ENCODE results near the gene STARD7. TPM values are rescaled to one million over a fixed set of nuclear protein-coding genes. Genes with fewer than 3 reads are reported as not detected.
A peak's percentile ranks its signal among the peaks of the same experiment; 100 is the strongest.
"Not testable (repeated sequence)": the region's sequence is repeated elsewhere in the genome, so short reads cannot be mapped to it uniquely, and the experiment has no call there.

The STARD7 gene
- polyA plus RNA-seq, 4 donors, result 44.5 to 123 (median 66.7) TPM

DNA sequence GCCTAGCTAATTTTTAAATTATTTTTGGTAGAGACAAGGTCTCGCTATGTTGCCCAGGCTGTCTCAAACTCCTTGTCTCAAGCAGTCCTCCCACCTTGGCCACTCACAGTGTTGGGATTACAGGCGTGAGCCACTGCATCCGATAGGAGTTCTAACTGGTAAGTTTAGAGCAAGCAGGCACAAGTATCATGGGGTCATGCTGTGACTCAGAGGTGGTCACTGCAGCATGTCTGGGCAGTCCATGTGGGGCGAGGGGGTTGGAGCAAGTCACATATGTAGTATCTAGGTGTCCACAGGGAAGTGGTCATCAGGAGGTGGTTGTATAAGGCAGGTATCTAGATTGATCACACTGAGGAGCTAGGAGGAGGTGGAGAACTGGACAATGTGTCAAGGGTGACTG, 22.7 kb upstream of the STARD7 start:
- WGBS, 3 donors, result 92 to 96% (median 95%) methylated on average over 4 of the region's 4 CpGs
- no peaks in the 10 kb centered on the region for H3K4me1 ChIP-seq (ENCODE audit: control insufficient read depth in 3 of 3, insufficient read depth in 2 of 3, low read depth in 1 of 3, low read length in 2 of 3)
- no peak for FAIRE-seq

DNA sequence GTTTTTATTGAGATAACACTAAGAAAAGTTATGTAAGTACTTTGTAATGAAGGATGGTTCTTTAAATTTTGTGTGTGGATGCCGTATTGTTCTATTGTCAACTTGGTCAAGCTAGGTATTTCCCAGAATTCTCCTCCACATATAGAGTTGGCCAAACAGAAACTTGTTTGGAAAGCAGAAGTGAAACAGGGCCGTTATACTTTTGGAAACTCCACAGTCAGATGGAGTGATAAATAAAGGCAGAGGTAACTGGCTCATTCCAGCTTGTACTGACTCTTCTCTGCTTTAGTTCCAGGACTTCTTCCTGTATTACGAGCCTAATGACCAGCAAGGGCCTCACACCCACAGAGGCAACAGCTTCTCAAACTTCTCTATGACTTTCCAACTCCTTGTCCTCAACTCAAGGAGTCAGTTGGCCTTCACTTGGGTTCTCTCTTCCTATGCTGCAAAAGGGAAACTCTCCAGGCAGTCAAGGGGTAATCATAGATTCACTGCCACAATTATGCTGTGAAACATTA, 16.4 kb upstream of the STARD7 start:
- H3K4me3 ChIP-seq (ENCODE audit: low read depth in 1 of 3, low read length in 3 of 3), result no peak overlapping the region
- WGBS, 3 donors, result 57 to 68% (median 57%) methylated on average over 3 of the region's 3 CpGs
- H3K9me3 ChIP-seq (ENCODE audit: control insufficient read depth in 2 of 2, insufficient read depth in 1 of 2, low read depth in 1 of 2, low read length in 1 of 2), result no peaks in the 10 kb centered on the region
- DNase-seq (no peak), FAIRE-seq (no peak)
- no peaks in the 10 kb centered on the region for H3K27me3 ChIP-seq (ENCODE audit: control insufficient read depth in 3 of 3, insufficient read depth in 3 of 3, low read length in 3 of 3)
- H3K36me3 ChIP-seq (ENCODE audit: control insufficient read depth in 3 of 3, insufficient read depth in 2 of 3, low read depth in 1 of 3, low read length in 3 of 3), result peaks cover 0 to 4% (median 0%) of the 10 kb centered on the region in 3 donors
- H3K27ac ChIP-seq (ENCODE audit: low read depth in 1 of 3, low read length in 2 of 3), result peak overlapping the region in 1 of 3 donors; percentile 66
- peaks cover 0 to 2% (median 0%) of the 10 kb centered on the region in 3 donors for H3K4me1 ChIP-seq (ENCODE audit: control insufficient read depth in 3 of 3, insufficient read depth in 2 of 3, low read depth in 1 of 3, low read length in 2 of 3)

More for the DNA sequence above, 22.7 kb upstream of the STARD7 start:
- no peaks in the 10 kb centered on the region for H3K27me3 ChIP-seq (ENCODE audit: control insufficient read depth in 3 of 3, insufficient read depth in 3 of 3, low read length in 3 of 3)
- no peak for DNase-seq
- H3K27ac ChIP-seq (ENCODE audit: low read depth in 1 of 3, low read length in 2 of 3), result no peak overlapping the region
- no peaks in the 10 kb centered on the region for H3K9me3 ChIP-seq (ENCODE audit: control insufficient read depth in 2 of 2, insufficient read depth in 1 of 2, low read depth in 1 of 2, low read length in 1 of 2)
- H3K36me3 ChIP-seq (ENCODE audit: control insufficient read depth in 3 of 3, insufficient read depth in 2 of 3, low read depth in 1 of 3, low read length in 3 of 3), result peaks cover 0 to 6% (median 0%) of the 10 kb centered on the region in 3 donors
- H3K4me3 ChIP-seq (ENCODE audit: low read depth in 1 of 3, low read length in 3 of 3), result no peak overlapping the region

DNA sequence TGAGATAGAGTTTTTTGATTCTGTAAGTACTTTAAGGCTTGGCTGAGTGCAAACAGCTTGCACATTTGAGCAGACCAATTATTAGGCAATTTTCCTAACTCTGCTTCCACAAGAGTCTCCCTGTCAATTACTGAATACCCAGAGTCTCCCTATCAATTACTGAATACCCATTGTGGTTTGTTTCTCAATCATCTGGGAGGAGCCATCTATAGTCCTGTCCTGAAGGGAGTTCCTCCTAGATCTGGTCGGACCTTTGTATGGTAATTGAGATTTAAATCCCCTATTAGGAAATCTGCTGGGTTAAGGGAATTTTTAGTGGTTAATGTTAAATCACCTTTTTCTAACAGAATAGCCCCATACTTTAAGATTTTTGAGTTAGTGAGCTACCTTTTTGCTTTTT, 12.5 kb upstream of the STARD7 start:
- 55 to 75% (median 68%) methylated on average over 1 of the region's 1 CpG for WGBS, 3 donors
- H3K9me3 ChIP-seq (ENCODE audit: control insufficient read depth in 2 of 2, insufficient read depth in 1 of 2, low read depth in 1 of 2, low read length in 1 of 2); H3K4me1 ChIP-seq (ENCODE audit: control insufficient read depth in 3 of 3, insufficient read depth in 2 of 3, low read depth in 1 of 3, low read length in 2 of 3): not testable (repeated sequence)

DNA sequence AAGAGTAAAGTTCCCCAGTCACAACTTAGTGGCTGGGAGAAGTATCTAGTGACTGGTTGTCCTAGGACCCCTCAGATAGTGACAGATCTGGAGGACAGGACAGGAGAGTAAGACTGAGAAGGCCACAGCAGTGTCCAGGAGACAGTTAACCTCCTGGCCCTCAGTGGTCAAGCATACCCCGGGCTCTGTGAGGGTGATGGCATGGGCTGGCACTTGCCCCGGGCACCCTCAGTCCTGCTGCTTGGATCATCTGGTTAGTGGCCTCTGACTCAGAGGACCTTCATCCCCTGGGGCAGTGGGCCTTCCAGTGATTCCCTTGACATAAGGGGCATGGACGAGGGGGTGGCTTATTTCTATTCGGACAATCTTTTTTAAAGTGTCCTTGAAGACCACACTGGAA, 11.3 kb upstream of the STARD7 start:
- H3K4me3 ChIP-seq (ENCODE audit: low read depth in 1 of 3, low read length in 3 of 3); H3K27me3 ChIP-seq (ENCODE audit: control insufficient read depth in 3 of 3, insufficient read depth in 3 of 3, low read length in 3 of 3); H3K9me3 ChIP-seq (ENCODE audit: control insufficient read depth in 2 of 2, insufficient read depth in 1 of 2, low read depth in 1 of 2, low read length in 1 of 2); H3K36me3 ChIP-seq (ENCODE audit: control insufficient read depth in 3 of 3, insufficient read depth in 2 of 3, low read depth in 1 of 3, low read length in 3 of 3); H3K27ac ChIP-seq (ENCODE audit: low read depth in 1 of 3, low read length in 2 of 3); DNase-seq; H3K4me1 ChIP-seq (ENCODE audit: control insufficient read depth in 3 of 3, insufficient read depth in 2 of 3, low read depth in 1 of 3, low read length in 2 of 3); FAIRE-seq: not testable (repeated sequence)
- WGBS, 3 donors, result 50 to 80% (median 65%) methylated on average over 3 to 4 of the region's 4 CpGs

More for the DNA sequence above, 12.5 kb upstream of the STARD7 start:
- not testable (repeated sequence) for H3K27ac ChIP-seq (ENCODE audit: low read depth in 1 of 3, low read length in 2 of 3); DNase-seq; H3K4me3 ChIP-seq (ENCODE audit: low read depth in 1 of 3, low read length in 3 of 3); FAIRE-seq; H3K36me3 ChIP-seq (ENCODE audit: control insufficient read depth in 3 of 3, insufficient read depth in 2 of 3, low read depth in 1 of 3, low read length in 3 of 3); H3K27me3 ChIP-seq (ENCODE audit: control insufficient read depth in 3 of 3, insufficient read depth in 3 of 3, low read length in 3 of 3)

DNA sequence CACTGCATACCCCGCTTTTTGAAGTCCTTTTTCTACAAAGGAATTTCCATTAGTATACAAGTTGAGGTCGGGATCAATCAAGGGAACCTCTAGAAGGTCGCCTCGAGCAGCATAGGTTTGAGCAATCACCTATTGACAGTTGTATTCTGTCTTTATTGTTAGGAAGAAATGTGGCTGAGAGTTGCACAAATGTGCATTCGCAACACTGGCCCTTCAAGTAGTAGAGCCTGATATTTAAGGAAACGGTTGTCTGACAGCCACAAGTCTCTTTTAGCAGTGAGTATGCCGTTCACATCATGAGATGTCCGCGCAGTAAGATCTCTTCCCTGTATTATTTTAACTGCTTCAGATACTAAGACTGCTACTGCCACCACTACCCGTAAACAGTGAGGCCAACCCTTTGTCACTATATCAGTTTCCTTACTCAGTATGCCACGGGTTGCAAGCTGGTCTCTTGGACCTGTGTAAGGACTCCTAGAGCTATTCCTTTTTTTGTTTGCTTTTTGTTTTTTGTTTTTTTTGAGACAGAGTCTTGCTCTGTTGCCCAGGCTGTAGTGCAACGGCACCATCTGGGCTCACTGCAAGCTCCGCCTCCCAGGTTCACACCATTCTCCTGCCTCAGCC, 10.0 kb upstream of the STARD7 start:
- Histone ChIP-seq H3K27ac (ENCODE audit: low read depth in 1 of 3, low read length in 2 of 3) (no peak overlapping the region), H3K4me1 (ENCODE audit: control insufficient read depth in 3 of 3, insufficient read depth in 2 of 3, low read depth in 1 of 3, low read length in 2 of 3) (peaks cover 0 to 8% (median 2%) of the 10 kb centered on the region in 3 donors), H3K4me3 (ENCODE audit: low read depth in 1 of 3, low read length in 3 of 3) (no peak overlapping the region), H3K27me3 (ENCODE audit: control insufficient read depth in 3 of 3, insufficient read depth in 3 of 3, low read length in 3 of 3) (no peaks in the 10 kb centered on the region), H3K36me3 (ENCODE audit: control insufficient read depth in 3 of 3, insufficient read depth in 2 of 3, low read depth in 1 of 3, low read length in 3 of 3) (peaks cover 0 to under 1% (median 0%) of the 10 kb centered on the region in 3 donors), H3K9me3 (ENCODE audit: control insufficient read depth in 2 of 2, insufficient read depth in 1 of 2, low read depth in 1 of 2, low read length in 1 of 2) (no peaks in the 10 kb centered on the region)
- FAIRE-seq, result no peak
- WGBS, 3 donors, result 93 to 97% (median 94%) methylated on average over 13 of the region's 13 CpGs
- no peak for DNase-seq

DNA sequence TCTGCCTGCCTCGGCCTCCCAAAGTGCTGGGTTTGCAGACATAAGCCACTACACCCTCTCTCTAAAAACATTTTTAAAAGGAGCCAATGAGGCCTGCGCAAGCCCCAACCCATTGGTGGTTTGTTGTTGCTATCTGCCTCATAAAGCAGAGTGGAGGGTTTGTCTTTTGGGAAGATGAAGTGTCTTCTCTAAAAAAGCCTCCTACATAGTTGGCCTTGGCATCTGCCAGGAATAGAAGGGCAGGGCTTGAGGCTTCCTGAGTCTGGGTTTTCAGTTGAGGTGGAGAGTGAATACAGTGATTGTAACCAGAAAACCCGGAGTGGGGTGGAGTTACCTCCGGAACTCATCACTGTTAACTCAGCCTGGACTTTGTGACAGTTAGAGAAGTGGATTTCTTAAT, 5.9 kb upstream of the STARD7 start:
- peak in 1 of 2 donors; percentile 32 for DNase-seq
- Histone ChIP-seq H3K4me1 (ENCODE audit: control insufficient read depth in 3 of 3, insufficient read depth in 2 of 3, low read depth in 1 of 3, low read length in 2 of 3) (peaks cover 0 to 12% (median 6%) of the 10 kb centered on the region in 3 donors), H3K27me3 (ENCODE audit: control insufficient read depth in 3 of 3, insufficient read depth in 3 of 3, low read length in 3 of 3) (no peaks in the 10 kb centered on the region), H3K4me3 (ENCODE audit: low read depth in 1 of 3, low read length in 3 of 3) (no peak overlapping the region), H3K36me3 (ENCODE audit: control insufficient read depth in 3 of 3, insufficient read depth in 2 of 3, low read depth in 1 of 3, low read length in 3 of 3) (peaks cover 0 to 8% (median 0%) of the 10 kb centered on the region in 3 donors), H3K27ac (ENCODE audit: low read depth in 1 of 3, low read length in 2 of 3) (no peak overlapping the region), H3K9me3 (ENCODE audit: control insufficient read depth in 2 of 2, insufficient read depth in 1 of 2, low read depth in 1 of 2, low read length in 1 of 2) (no peaks in the 10 kb centered on the region)
- 63 to 86% (median 77%) methylated on average over 4 of the region's 4 CpGs for WGBS, 3 donors
- FAIRE-seq, result no peak

DNA sequence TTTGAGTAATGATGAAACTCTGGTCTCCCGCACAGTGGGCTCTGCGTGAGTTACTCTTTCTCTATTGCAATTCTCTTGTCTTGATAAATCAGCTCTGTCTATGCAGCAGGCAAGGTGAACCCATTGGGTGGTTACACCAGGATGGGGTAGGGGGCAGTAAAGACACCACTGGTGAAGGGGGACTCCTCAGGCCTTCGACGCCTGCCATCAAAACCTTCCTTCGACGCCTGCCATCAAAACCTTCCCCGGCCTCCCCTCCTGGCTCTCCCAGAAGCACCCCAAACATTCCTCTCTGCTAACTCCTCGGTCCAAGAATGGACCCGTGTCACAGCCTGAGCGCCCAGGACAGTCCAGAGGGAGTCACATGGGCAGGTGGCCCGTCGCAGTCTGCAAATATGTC, 4.8 kb upstream of the STARD7 start:
- FAIRE-seq (no peak), DNase-seq (no peak)
- no peak overlapping the region for H3K27ac ChIP-seq (ENCODE audit: low read depth in 1 of 3, low read length in 2 of 3)
- peaks cover 0 to 8% (median 0%) of the 10 kb centered on the region in 3 donors for H3K36me3 ChIP-seq (ENCODE audit: control insufficient read depth in 3 of 3, insufficient read depth in 2 of 3, low read depth in 1 of 3, low read length in 3 of 3)
- no peaks in the 10 kb centered on the region for H3K27me3 ChIP-seq (ENCODE audit: control insufficient read depth in 3 of 3, insufficient read depth in 3 of 3, low read length in 3 of 3)
- H3K4me1 ChIP-seq (ENCODE audit: control insufficient read depth in 3 of 3, insufficient read depth in 2 of 3, low read depth in 1 of 3, low read length in 2 of 3), result peaks cover 0 to 15% (median 4%) of the 10 kb centered on the region in 3 donors
- no peaks in the 10 kb centered on the region for H3K9me3 ChIP-seq (ENCODE audit: control insufficient read depth in 2 of 2, insufficient read depth in 1 of 2, low read depth in 1 of 2, low read length in 1 of 2)
- WGBS, 3 donors, result 95 to 96% (median 95%) methylated on average over 12 of the region's 12 CpGs
- no peak overlapping the region for H3K4me3 ChIP-seq (ENCODE audit: low read depth in 1 of 3, low read length in 3 of 3)

DNA sequence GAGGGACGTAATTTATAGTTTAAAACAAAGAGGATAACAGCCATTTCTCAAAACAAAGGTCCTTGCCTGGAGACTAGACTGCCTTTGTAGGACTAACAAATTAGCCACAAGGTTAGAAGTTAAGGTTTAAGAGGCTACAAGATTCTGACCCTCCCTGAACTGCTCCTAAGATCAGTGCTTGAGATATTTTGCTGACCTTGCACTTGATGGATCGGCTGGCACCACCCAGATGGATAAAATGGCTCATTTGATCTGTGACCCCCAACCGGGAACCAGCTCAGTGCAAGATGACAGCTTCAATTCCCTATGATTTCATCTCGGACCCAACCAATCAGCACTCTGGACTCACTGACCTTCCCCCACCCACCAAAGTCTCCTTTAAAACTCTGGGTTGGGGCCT, 3.7 kb upstream of the STARD7 start:
- peaks cover under 1 to 15% (median 4%) of the 10 kb centered on the region in 3 donors for H3K4me1 ChIP-seq (ENCODE audit: control insufficient read depth in 3 of 3, insufficient read depth in 2 of 3, low read depth in 1 of 3, low read length in 2 of 3)
- DNase-seq, result no peak
- FAIRE-seq, result no peak
- no peaks in the 10 kb centered on the region for H3K27me3 ChIP-seq (ENCODE audit: control insufficient read depth in 3 of 3, insufficient read depth in 3 of 3, low read length in 3 of 3)
- 88 to 92% (median 90%) methylated on average over 4 of the region's 4 CpGs for WGBS, 3 donors
- no peak overlapping the region for H3K27ac ChIP-seq (ENCODE audit: low read depth in 1 of 3, low read length in 2 of 3)
- no peaks in the 10 kb centered on the region for H3K9me3 ChIP-seq (ENCODE audit: control insufficient read depth in 2 of 2, insufficient read depth in 1 of 2, low read depth in 1 of 2, low read length in 1 of 2)
- no peak overlapping the region for H3K4me3 ChIP-seq (ENCODE audit: low read depth in 1 of 3, low read length in 3 of 3)
- peaks cover 0 to 8% (median 0%) of the 10 kb centered on the region in 3 donors for H3K36me3 ChIP-seq (ENCODE audit: control insufficient read depth in 3 of 3, insufficient read depth in 2 of 3, low read depth in 1 of 3, low read length in 3 of 3)
